ENCODE measurements around the gene ANKRD27. TPM values are rescaled to one million over a fixed set of nuclear protein-coding genes. Genes with fewer than 3 reads are reported as not detected.

Gene ANKRD27
- total RNA-seq, 6 experiments from 2014 or later: 26.7 to 31.3 (median 28.5) TPM

- Mint-ChIP-seq H3K4me1 (ENCODE audit: low read depth) (peaks cover 39% of the 10 kb centered on the region), H3K27ac (no peak overlapping the region), H3K36me3 (ENCODE audit: low read depth) (peaks cover 6% of the 10 kb centered on the region), H3K27me3 (ENCODE audit: insufficient read depth) (peaks cover 12% of the 10 kb centered on the region), H3K4me3 (peak overlapping the region; percentile 97), H3K9me3 (no peaks in the 10 kb centered on the region)
- no peak for TF ChIP-seq CTCF (IDR thresholded peaks at IDR 0.05)
- DNase-seq: no peak
Observed at GRCh38 chr19:32673573-32673972, 1.4 kb downstream of the ANKRD27 start.

GRCh38 chr19:32672841-32673240 lies 2.1 kb downstream of the ANKRD27 start:
- TF ChIP-seq CTCF (IDR thresholded peaks at IDR 0.05): no peak
- Mint-ChIP-seq H3K4me1 (ENCODE audit: low read depth) (peaks cover 39% of the 10 kb centered on the region), H3K9me3 (no peaks in the 10 kb centered on the region), H3K27me3 (ENCODE audit: insufficient read depth) (peaks cover 11% of the 10 kb centered on the region), H3K4me3 (peak overlapping the region; percentile 56), H3K27ac (no peak overlapping the region), H3K36me3 (ENCODE audit: low read depth) (peaks cover 6% of the 10 kb centered on the region)
- DNase-seq: no peak

GRCh38 chr19:32671883-32672593 lies 2.9 kb downstream of the ANKRD27 start:
- Mint-ChIP-seq H3K4me1 (ENCODE audit: low read depth) (peaks cover 39% of the 10 kb centered on the region), H3K27ac (no peak overlapping the region), H3K9me3 (no peaks in the 10 kb centered on the region), H3K4me3 (no peak overlapping the region), H3K27me3 (ENCODE audit: insufficient read depth) (peaks cover 3% of the 10 kb centered on the region), H3K36me3 (ENCODE audit: low read depth) (peaks cover 6% of the 10 kb centered on the region)
- no peak for DNase-seq
- TF ChIP-seq CTCF (IDR thresholded peaks at IDR 0.05): no peak

GRCh38 chr19:32669310-32669709 lies 5.7 kb downstream of the ANKRD27 start:
- TF ChIP-seq CTCF (IDR thresholded peaks at IDR 0.05): no peak
- no peak overlapping the region; the same call in 1 of the 2 replicates for H3K27ac Mint-ChIP-seq
- no peak overlapping the region; the same call in 1 of the 2 replicates for H3K4me3 Mint-ChIP-seq
- peaks cover 10% of the 10 kb centered on the region for H3K36me3 Mint-ChIP-seq (ENCODE audit: low read depth)
- no peak for DNase-seq
- peaks cover 39% of the 10 kb centered on the region for H3K4me1 Mint-ChIP-seq (ENCODE audit: low read depth)
- H3K27me3 Mint-ChIP-seq (ENCODE audit: insufficient read depth): no peaks in the 10 kb centered on the region; the same call in 1 of the 2 replicates
- no peaks in the 10 kb centered on the region for H3K9me3 Mint-ChIP-seq

GRCh38 chr19:32666084-32666483 lies 8.9 kb downstream of the ANKRD27 start:
- H3K9me3 Mint-ChIP-seq: no peaks in the 10 kb centered on the region
- no peaks in the 10 kb centered on the region; the same call in 1 of the 2 replicates for H3K27me3 Mint-ChIP-seq (ENCODE audit: insufficient read depth)
- no peak for TF ChIP-seq CTCF (IDR thresholded peaks at IDR 0.05)
- H3K36me3 Mint-ChIP-seq (ENCODE audit: low read depth): peaks cover 5% of the 10 kb centered on the region
- H3K27ac Mint-ChIP-seq: no peak overlapping the region
- H3K4me3 Mint-ChIP-seq: no peak overlapping the region
- peaks cover 31% of the 10 kb centered on the region for H3K4me1 Mint-ChIP-seq (ENCODE audit: low read depth)
- DNase-seq: no peak
